ENCODE data around the gene MAML3.

- TF ChIP-seq GATA1 (IDR thresholded peaks at IDR 0.05; ENCODE audit: low read depth, low read length): no peak
- no peak for TF ChIP-seq POLR2A (IDR thresholded peaks at IDR 0.05; ENCODE audit: low read length)
These were observed 467.0 kb downstream of the MAML3 start for GRCh38 chr4:139686988-139687387.
